HEK293 (cell line): ENCODE data around the gene GTF2IRD1.

Source experiments
- CTCF ChIA-PET: fragments of 350-600 bp; formaldehyde crosslinking; extraction: SDS; loops from one replicate; lab custom pipeline; 2021; ENCODE audit warnings: antibody characterized with exemption; lab: Yijun Ruan, JAX
- POLR2A ChIA-PET: fragments of 300-600 bp; formaldehyde crosslinking; extraction: SDS; loops from one replicate; lab custom pipeline; 2020; ENCODE audit warnings: antibody characterized with exemption, inconsistent platforms; lab: Yijun Ruan, JAX
- H3K27ac ChIP-seq: fragments of 200-500 bp; sonication (Bioruptor generic); 2 replicates; pipeline ENCODE4 v1.5.1; 2014; ENCODE audit warnings: low read depth, low read length, control low read depth, inconsistent platforms; ENCODE audit errors: extremely low read depth
- H3K36me3 ChIP-seq, 2 experiments: fragments of 200-500 bp in 1 of 2; sonication (Bioruptor generic) in 1 of 2; 1 replicate in 1 of 2; 2 replicates in 1 of 2; pipeline ENCODE4 v1.5.1; 2014 to 2017; ENCODE audit warnings: inconsistent platforms in 2 of 2, low read length in 2 of 2; ENCODE audit not compliant: control insufficient read depth in 2 of 2, insufficient read depth in 1 of 2
- H3K4me1 ChIP-seq: fragments of 200-500 bp; sonication (Bioruptor generic); 2 replicates; pipeline ENCODE4 v1.5.1; 2014; ENCODE audit warnings: mild to moderate bottlenecking, low read length, inconsistent platforms; ENCODE audit not compliant: control insufficient read depth, insufficient read depth
- H3K4me3 ChIP-seq: 2 replicates; pipeline ENCODE4 v1.5.1; 2011; ENCODE audit warnings: low read depth, mild to moderate bottlenecking, control low read depth, low read length, moderate library complexity
- H3K9me3 ChIP-seq: fragments of 200-500 bp; sonication (Bioruptor generic); 2 replicates; pipeline ENCODE4 v1.5.1; 2014; ENCODE audit warnings: low read depth, low read length, inconsistent platforms; ENCODE audit not compliant: control insufficient read depth, insufficient read depth
- CTCF ChIP-seq: fragments of 450-650 bp; formaldehyde crosslinking; IDR thresholded peaks from 2 replicates; pipeline ENCODE4 v1.5.1; 2016; ENCODE audit warnings: missing biosample characterization, missing genetic modification characterization
- PATZ1 ChIP-seq: fragments of 450-650 bp; formaldehyde crosslinking; IDR thresholded peaks from 2 replicates; pipeline ENCODE4 v1.5.1; 2016; ENCODE audit warnings: missing biosample characterization, missing genetic modification characterization
- PRDM10 ChIP-seq: fragments of 450-650 bp; formaldehyde crosslinking; IDR thresholded peaks from 2 replicates; pipeline ENCODE4 v1.5.1; 2016; ENCODE audit warnings: missing biosample characterization, missing genetic modification characterization
- REPIN1 ChIP-seq: fragments of 450-650 bp; formaldehyde crosslinking; IDR thresholded peaks from 2 replicates; pipeline ENCODE4 v1.5.1; 2017; ENCODE audit warnings: missing biosample characterization, missing genetic modification characterization, low read depth
- ZBTB17 ChIP-seq: fragments of 450-650 bp; formaldehyde crosslinking; IDR thresholded peaks from 2 replicates; pipeline ENCODE4 v1.5.1; 2016; ENCODE audit warnings: missing biosample characterization, missing genetic modification characterization
- ZIC2 ChIP-seq: fragments of 450-650 bp; formaldehyde crosslinking; IDR thresholded peaks from 2 replicates; pipeline ENCODE4 v1.5.1; 2016; ENCODE audit warnings: missing biosample characterization, missing genetic modification characterization
- ZNF48 ChIP-seq: fragments of 450-650 bp; formaldehyde crosslinking; IDR thresholded peaks from 2 replicates; pipeline ENCODE4 v1.5.1; 2016; ENCODE audit warnings: missing biosample characterization, missing genetic modification characterization
- ZNF555 ChIP-seq: fragments of 450-650 bp; formaldehyde crosslinking; conservative IDR thresholded peaks from 2 replicates; pipeline ENCODE4 v1.5.1; 2017; ENCODE audit warnings: missing biosample characterization, mild to moderate bottlenecking, missing genetic modification characterization, inconsistent platforms
- ZNF629 ChIP-seq: fragments of 450-650 bp; formaldehyde crosslinking; IDR thresholded peaks from 2 replicates; pipeline ENCODE4 v1.5.1; 2017; ENCODE audit warnings: missing biosample characterization, missing genetic modification characterization
- ZNF654 ChIP-seq: fragments of 450-650 bp; formaldehyde crosslinking; IDR thresholded peaks from 2 replicates; pipeline ENCODE4 v1.5.1; 2016; ENCODE audit warnings: low read depth, missing biosample characterization, missing genetic modification characterization
- TF ChIP-seq, protein P1 (sequence below): fragments of 450-650 bp; formaldehyde crosslinking; IDR thresholded peaks from 2 replicates; pipeline ENCODE4 v1.5.1; 2016; ENCODE audit warnings: missing biosample characterization, missing genetic modification characterization, borderline replicate concordance
- TF ChIP-seq, protein P2 (sequence below): fragments of 450-650 bp; formaldehyde crosslinking; IDR thresholded peaks from 2 replicates; pipeline ENCODE4 v1.5.1; 2016; ENCODE audit warnings: missing biosample characterization, missing genetic modification characterization, low read depth
- TF ChIP-seq, protein P3 (sequence below): fragments of 450-650 bp; formaldehyde crosslinking; IDR thresholded peaks from 2 replicates; pipeline ENCODE4 v1.5.1; 2016; ENCODE audit warnings: missing biosample characterization, missing genetic modification characterization

The GTF2IRD1 gene

DNA sequence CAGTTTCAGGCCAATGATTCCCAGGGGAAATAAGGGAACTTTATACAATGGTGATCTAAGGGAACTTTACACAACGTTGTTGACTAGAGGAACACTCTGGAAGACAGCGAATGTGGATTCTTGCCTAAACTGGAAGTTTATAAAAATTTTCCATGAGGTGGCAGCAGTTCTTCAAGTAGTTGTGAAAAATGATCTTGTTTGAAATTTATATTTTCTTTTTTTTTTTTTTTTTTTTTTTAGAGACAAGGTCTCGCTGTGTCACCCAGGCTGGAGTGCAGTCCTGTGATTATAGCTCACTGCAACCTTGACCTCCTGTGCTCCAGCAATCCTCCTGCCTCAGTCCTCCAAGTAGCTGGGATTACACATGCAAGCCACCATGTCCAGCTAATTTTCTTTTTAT, 171.7 kb downstream of the GTF2IRD1 start:
- POLR2A ChIA-PET: interaction anchor here (0.7 kb wide), 1 partner anchor 33 kb away, joined by 3 read pairs; no protein-coding TSS in a partner anchor
- Histone ChIP-seq H3K4me3 (no peak overlapping the region), H3K27ac (no peak overlapping the region), H3K4me1 (no peaks in the 10 kb centered on the region; the same call in 1 of the 2 replicates), H3K9me3 (no peaks in the 10 kb centered on the region), H3K36me3 (no peaks in the 10 kb centered on the region)
- CTCF ChIA-PET: interaction anchor here (0.6 to 0.9 kb wide), 4 partner anchors 13 to 244 kb away, joined by 3 to 4 read pairs (median 3); no protein-coding TSS in a partner anchor
- TF ChIP-seq ZNF654 (tag by site-specific recombination) (peak; percentile 59), ZIC2 (tag by site-specific recombination) (no peak)

DNA sequence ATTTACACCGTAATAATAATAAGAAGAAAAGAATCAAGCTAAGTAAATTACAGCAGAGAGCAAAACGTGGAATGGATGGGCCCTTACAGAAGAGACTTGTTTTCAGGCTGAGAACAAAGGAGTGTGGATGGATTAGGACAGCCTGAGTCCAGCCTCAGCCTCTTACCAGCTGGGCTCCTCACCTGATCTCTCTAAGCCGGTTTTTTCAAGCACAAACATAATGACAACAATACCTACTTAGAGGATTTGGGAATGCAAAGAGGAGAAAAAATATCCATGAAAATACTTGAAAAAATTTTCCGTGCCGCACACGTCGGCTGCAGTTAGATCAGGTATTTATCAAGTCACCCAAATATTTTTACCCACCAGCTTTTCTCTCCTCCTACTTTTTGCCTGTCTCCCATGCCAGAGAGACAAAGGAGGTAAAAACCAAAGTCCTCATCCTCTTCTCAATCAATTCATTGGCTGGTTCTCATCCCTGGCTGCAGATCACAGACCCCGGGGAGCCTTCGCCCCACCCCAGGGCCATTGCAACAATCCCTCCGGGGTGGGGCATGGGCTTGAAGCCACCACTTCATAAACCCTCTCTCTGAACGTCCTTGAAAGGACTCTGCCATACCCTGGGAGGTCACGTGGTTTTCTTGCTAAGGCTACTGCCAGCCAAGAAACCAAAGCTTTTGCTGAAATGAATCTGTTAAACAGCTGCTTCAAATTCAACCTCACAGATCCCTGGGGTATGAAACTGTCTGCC, 174.1 kb downstream of the GTF2IRD1 start:
- Histone ChIP-seq H3K27ac (no peak overlapping the region; the same call in 1 of the 2 replicates), H3K4me1 (no peaks in the 10 kb centered on the region; the same call in 1 of the 2 replicates), H3K4me3 (no peak overlapping the region), H3K36me3 (no peaks in the 10 kb centered on the region), H3K9me3 (no peaks in the 10 kb centered on the region)
- POLR2A ChIA-PET: interaction anchor here (0.5 to 0.6 kb wide), 2 partner anchors 33 to 268 kb away, joined by 4 to 7 read pairs; no protein-coding TSS in a partner anchor
- CTCF ChIA-PET: no interaction called here
- TF ChIP-seq REPIN1 (tag by site-specific recombination): no peak
- TF ChIP-seq, protein P1, sequence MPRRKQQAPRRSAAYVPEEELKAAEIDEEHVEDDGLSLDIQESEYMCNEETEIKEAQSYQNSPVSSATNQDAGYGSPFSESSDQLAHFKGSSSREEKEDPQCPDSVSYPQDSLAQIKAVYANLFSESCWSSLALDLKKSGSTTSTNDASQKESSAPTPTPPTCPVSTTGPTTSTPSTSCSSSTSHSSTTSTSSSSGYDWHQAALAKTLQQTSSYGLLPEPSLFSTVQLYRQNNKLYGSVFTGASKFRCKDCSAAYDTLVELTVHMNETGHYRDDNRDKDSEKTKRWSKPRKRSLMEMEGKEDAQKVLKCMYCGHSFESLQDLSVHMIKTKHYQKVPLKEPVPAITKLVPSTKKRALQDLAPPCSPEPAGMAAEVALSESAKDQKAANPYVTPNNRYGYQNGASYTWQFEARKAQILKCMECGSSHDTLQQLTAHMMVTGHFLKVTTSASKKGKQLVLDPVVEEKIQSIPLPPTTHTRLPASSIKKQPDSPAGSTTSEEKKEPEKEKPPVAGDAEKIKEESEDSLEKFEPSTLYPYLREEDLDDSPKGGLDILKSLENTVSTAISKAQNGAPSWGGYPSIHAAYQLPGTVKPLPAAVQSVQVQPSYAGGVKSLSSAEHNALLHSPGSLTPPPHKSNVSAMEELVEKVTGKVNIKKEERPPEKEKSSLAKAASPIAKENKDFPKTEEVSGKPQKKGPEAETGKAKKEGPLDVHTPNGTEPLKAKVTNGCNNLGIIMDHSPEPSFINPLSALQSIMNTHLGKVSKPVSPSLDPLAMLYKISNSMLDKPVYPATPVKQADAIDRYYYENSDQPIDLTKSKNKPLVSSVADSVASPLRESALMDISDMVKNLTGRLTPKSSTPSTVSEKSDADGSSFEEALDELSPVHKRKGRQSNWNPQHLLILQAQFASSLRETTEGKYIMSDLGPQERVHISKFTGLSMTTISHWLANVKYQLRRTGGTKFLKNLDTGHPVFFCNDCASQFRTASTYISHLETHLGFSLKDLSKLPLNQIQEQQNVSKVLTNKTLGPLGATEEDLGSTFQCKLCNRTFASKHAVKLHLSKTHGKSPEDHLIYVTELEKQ (tag by site-specific recombination): no peak
- no peak for TF ChIP-seq ZNF48 (tag by site-specific recombination)
- 0 out of 2 replicates have a peak, but pooled peaks have one; percentile 32 for TF ChIP-seq ZBTB17
- TF ChIP-seq, protein P2, sequence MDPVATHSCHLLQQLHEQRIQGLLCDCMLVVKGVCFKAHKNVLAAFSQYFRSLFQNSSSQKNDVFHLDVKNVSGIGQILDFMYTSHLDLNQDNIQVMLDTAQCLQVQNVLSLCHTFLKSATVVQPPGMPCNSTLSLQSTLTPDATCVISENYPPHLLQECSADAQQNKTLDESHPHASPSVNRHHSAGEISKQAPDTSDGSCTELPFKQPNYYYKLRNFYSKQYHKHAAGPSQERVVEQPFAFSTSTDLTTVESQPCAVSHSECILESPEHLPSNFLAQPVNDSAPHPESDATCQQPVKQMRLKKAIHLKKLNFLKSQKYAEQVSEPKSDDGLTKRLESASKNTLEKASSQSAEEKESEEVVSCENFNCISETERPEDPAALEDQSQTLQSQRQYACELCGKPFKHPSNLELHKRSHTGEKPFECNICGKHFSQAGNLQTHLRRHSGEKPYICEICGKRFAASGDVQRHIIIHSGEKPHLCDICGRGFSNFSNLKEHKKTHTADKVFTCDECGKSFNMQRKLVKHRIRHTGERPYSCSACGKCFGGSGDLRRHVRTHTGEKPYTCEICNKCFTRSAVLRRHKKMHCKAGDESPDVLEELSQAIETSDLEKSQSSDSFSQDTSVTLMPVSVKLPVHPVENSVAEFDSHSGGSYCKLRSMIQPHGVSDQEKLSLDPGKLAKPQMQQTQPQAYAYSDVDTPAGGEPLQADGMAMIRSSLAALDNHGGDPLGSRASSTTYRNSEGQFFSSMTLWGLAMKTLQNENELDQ (tag by site-specific recombination): no peak
- TF ChIP-seq, protein P3, sequence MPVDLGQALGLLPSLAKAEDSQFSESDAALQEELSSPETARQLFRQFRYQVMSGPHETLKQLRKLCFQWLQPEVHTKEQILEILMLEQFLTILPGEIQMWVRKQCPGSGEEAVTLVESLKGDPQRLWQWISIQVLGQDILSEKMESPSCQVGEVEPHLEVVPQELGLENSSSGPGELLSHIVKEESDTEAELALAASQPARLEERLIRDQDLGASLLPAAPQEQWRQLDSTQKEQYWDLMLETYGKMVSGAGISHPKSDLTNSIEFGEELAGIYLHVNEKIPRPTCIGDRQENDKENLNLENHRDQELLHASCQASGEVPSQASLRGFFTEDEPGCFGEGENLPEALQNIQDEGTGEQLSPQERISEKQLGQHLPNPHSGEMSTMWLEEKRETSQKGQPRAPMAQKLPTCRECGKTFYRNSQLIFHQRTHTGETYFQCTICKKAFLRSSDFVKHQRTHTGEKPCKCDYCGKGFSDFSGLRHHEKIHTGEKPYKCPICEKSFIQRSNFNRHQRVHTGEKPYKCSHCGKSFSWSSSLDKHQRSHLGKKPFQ: no peak
- peak; percentile 29; the same call in 1 of the 2 replicates for TF ChIP-seq PRDM10
- no peak for TF ChIP-seq CTCF (tag by site-specific recombination)
- TF ChIP-seq ZNF555 (tag by site-specific recombination): no peak
- no peak for TF ChIP-seq ZNF629 (tag by site-specific recombination)
- TF ChIP-seq PATZ1: no peak
